Measurements from ENCODE around the gene ZNF330.

The ZNF330 gene

GRCh38 chr4:141233673-141234072 lies 13.0 kb downstream of the ZNF330 start:
- DNase-seq (ENCODE audit: low read depth in 3 of 3) = no peak

GRCh38 chr4:141238186-141238585 lies 17.5 kb downstream of the ZNF330 start:
- no peak for DNase-seq (ENCODE audit: low read depth in 3 of 3)

GRCh38 chr4:141240259-141240658 lies 19.6 kb downstream of the ZNF330 start:
- DNase-seq (ENCODE audit: low read depth in 3 of 3) = no peak

- no peak for DNase-seq (ENCODE audit: low read depth in 3 of 3)
Measured at GRCh38 chr4:141240671-141241070, 20.0 kb downstream of the ZNF330 start.

- no peak for DNase-seq (ENCODE audit: low read depth in 3 of 3)
Measured at GRCh38 chr4:141241986-141242385, 21.3 kb downstream of the ZNF330 start.

- no peak for DNase-seq (ENCODE audit: low read depth in 3 of 3)
Measured at GRCh38 chr4:141244419-141244818, 23.7 kb downstream of the ZNF330 start.

GRCh38 chr4:141246243-141246642 lies 25.5 kb downstream of the ZNF330 start:
- no peak for DNase-seq (ENCODE audit: low read depth in 3 of 3)

GRCh38 chr4:141246683-141247429 lies 26.2 kb downstream of the ZNF330 start:
- DNase-seq (ENCODE audit: low read depth in 3 of 3) = no peak

- no peak for DNase-seq (ENCODE audit: low read depth in 3 of 3)
Measured at GRCh38 chr4:141247430-141247780, 26.7 kb downstream of the ZNF330 start.

GRCh38 chr4:141248029-141248428 lies 27.3 kb downstream of the ZNF330 start:
- DNase-seq (ENCODE audit: low read depth in 3 of 3) = no peak

- no peak for DNase-seq (ENCODE audit: low read depth in 3 of 3)
Measured at GRCh38 chr4:141248486-141248885, 27.8 kb downstream of the ZNF330 start.

- DNase-seq (ENCODE audit: low read depth in 3 of 3) = no peak
Measured at GRCh38 chr4:141254326-141254725, 33.6 kb downstream of the ZNF330 start.

- no peak for DNase-seq (ENCODE audit: low read depth in 3 of 3)
Measured at GRCh38 chr4:141255016-141255415, 34.3 kb downstream of the ZNF330 start.

- no peak for DNase-seq (ENCODE audit: low read depth in 3 of 3)
Measured at GRCh38 chr4:141258558-141258957, 37.9 kb downstream of the ZNF330 start.

GRCh38 chr4:141275834-141276233 lies 55.1 kb downstream of the ZNF330 start:
- no peak for DNase-seq (ENCODE audit: low read depth in 3 of 3)

GRCh38 chr4:141283152-141283551 lies 62.5 kb downstream of the ZNF330 start:
- no peak for DNase-seq (ENCODE audit: low read depth in 3 of 3)

- no peak for DNase-seq (ENCODE audit: low read depth in 3 of 3)
Measured at GRCh38 chr4:141283563-141283962, 62.9 kb downstream of the ZNF330 start.
